PFSK-1 (cell line): ENCODE data around the gene LRPAP1.

ENCODE experiments used
- FOXP2 ChIP-seq: optimal IDR thresholded peaks from 2 replicates; pipeline ENCODE3; 2011; ENCODE audit warnings: borderline replicate concordance, control low read depth, inconsistent platforms; ENCODE audit not compliant: insufficient read depth; ENCODE audit errors: extremely low read length, extremely low read depth
- POLR2AphosphoS5 ChIP-seq: IDR thresholded peaks from 2 replicates; pipeline ENCODE4 v1.6.1; 2012; ENCODE audit warnings: low read depth, mild to moderate bottlenecking, control low read depth, low read length, moderate library complexity
- SIN3A ChIP-seq: IDR thresholded peaks from 2 replicates; pipeline ENCODE4 v1.6.1; 2012; ENCODE audit warnings: mild to moderate bottlenecking, low read length, moderate library complexity, borderline replicate concordance; ENCODE audit not compliant: insufficient read depth
- TAF1 ChIP-seq: IDR thresholded peaks from 2 replicates; pipeline ENCODE4 v1.6.1; 2012; ENCODE audit warnings: low read length, control low read depth, borderline replicate concordance; ENCODE audit not compliant: insufficient read depth
- TF ChIP-seq, protein P1 (sequence below), 2 experiments: IDR thresholded peaks; 2 replicates each; pipeline versions ENCODE4 v1.6.1 to v1.8.0; 2011 to 2012; ENCODE audit warnings: low read depth in 2 of 2, low read length in 2 of 2, control low read depth in 1 of 2, inconsistent platforms in 1 of 2, mild to moderate bottlenecking in 1 of 2, moderate library complexity in 1 of 2; ENCODE audit not compliant: insufficient read depth in 1 of 2

LRPAP1 gene

DNA sequence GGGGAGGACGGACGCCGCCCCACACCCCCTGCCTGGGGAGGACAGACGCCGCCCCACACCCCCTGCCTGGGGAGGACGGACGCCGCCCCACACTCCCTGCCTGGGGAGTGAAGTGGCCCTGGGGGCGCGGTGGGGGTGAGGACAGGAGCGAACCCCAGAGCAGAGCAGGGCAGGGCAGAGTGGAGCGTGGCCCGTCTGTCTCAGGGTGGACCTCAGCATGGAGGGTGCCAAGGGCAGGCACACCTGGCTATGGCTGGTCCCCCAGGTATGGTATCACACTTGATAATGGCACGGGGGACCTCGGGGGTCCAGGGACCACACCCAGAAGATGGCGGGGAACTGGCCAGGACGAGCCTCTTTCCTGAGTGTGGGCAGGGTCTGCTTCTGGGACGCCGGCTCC, 9.6 kb downstream of the LRPAP1 start:
- TF ChIP-seq POLR2AphosphoS5 (no peak), TAF1 (no peak), SIN3A (no peak), FOXP2 (no peak)
- TF ChIP-seq, protein P1, sequence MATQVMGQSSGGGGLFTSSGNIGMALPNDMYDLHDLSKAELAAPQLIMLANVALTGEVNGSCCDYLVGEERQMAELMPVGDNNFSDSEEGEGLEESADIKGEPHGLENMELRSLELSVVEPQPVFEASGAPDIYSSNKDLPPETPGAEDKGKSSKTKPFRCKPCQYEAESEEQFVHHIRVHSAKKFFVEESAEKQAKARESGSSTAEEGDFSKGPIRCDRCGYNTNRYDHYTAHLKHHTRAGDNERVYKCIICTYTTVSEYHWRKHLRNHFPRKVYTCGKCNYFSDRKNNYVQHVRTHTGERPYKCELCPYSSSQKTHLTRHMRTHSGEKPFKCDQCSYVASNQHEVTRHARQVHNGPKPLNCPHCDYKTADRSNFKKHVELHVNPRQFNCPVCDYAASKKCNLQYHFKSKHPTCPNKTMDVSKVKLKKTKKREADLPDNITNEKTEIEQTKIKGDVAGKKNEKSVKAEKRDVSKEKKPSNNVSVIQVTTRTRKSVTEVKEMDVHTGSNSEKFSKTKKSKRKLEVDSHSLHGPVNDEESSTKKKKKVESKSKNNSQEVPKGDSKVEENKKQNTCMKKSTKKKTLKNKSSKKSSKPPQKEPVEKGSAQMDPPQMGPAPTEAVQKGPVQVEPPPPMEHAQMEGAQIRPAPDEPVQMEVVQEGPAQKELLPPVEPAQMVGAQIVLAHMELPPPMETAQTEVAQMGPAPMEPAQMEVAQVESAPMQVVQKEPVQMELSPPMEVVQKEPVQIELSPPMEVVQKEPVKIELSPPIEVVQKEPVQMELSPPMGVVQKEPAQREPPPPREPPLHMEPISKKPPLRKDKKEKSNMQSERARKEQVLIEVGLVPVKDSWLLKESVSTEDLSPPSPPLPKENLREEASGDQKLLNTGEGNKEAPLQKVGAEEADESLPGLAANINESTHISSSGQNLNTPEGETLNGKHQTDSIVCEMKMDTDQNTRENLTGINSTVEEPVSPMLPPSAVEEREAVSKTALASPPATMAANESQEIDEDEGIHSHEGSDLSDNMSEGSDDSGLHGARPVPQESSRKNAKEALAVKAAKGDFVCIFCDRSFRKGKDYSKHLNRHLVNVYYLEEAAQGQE (IDR thresholded peaks at IDR 0.05; ENCODE audit: insufficient read depth in 1 of 2, low read depth in 2 of 2, low read length in 2 of 2) = no peak

DNA sequence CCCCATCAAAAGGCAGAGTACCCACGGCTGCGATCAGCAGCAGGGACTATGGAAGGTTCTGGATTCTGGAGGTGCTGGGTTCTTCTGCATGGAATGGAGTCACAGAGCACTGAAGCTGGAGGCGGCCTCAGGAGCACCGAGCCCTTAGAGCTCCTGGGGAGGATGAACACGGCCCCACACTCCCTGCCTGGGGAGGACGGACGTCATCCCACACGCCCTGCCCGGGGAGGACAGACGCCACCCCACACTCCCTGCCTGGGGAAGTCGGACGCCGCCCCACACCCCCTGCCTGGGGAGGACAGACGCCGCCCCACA, 9.9 kb downstream of the LRPAP1 start:
- no peak for TF ChIP-seq SIN3A
- TF ChIP-seq, protein P1 (IDR thresholded peaks at IDR 0.05; ENCODE audit: insufficient read depth in 1 of 2, low read depth in 2 of 2, low read length in 2 of 2) = no peak
- no peak for TF ChIP-seq FOXP2
- no peak for TF ChIP-seq TAF1
- no peak for TF ChIP-seq POLR2AphosphoS5

DNA sequence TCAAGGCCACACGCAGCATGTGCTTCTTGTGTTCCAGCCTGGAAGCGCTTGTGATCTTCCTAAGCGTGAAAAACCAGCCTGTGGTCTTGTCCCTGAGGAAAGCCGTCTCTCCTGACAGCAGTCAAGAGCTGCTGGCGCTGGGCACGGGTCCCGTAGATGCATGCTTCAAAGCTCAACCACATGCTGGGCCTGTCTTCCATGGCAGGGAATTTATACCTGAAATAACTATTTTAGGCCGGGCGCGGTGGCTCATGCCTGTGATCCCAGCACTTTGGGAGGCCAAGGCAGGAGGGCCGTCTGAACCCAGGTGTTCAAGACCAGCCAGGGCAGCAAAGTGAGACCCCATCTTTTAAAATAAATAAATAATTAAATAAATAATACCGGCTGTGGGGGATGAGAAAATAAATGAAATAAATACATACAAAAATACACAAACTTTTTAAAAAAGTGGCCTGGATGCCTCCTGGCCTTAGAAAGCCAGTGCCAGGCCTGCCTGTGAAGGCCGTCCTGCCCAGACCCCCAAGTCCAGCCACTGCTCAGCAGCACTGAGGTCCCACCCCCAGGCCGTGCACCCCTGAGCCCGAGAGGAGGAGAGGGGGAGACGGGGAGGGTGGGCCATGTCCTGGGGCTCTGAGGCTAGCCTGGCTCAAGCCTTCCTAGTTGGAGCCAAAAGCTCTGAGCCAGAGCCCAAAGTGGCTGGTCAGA, 10.4 kb downstream of the LRPAP1 start:
- TF ChIP-seq POLR2AphosphoS5 (no peak), TAF1 (no peak), FOXP2 (no peak), SIN3A (no peak)
- TF ChIP-seq, protein P1 (IDR thresholded peaks at IDR 0.05; ENCODE audit: insufficient read depth in 1 of 2, low read depth in 2 of 2, low read length in 2 of 2) = no peak

DNA sequence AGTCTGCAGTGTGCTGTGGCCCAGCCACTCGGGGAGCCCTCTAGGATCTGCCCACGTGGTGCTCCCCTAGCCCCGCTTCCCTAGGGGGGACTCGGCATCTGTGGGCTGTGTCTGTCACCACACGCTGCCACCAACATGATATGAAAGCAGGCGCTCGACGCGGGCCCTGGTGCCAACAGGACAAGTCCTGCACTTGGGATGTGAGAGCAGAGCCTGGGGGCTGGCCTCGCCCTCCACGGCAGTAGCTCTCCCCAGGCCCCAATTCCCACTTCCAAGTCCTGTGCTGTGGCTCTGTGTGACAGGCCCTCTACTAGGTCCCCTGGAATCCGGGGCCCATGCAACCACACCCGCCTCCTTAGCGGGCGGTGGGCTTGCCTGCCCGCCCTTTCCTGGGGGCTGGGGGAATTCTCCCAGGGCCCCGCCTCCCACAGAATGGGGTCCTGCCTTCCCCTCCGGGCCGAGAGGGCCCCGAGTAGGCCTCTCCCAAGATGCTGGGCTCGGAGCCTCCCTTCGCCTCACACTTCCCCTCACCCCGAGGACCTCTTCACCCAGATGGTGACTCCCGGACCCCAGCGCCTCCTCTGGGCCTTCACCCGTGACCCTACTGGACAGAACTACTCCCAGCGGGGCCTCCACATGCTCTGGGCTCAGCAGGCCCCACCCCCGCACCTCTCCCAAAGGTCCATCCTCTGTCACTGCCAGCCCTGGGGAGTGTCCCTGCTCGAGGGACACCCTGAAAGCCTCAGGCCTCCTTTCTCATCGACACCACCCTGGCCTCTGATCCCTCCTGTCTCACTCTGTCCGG, 11.2 kb downstream of the LRPAP1 start:
- TF ChIP-seq, protein P1 (IDR thresholded peaks at IDR 0.05; ENCODE audit: insufficient read depth in 1 of 2, low read depth in 2 of 2, low read length in 2 of 2) = no peak
- no peak for TF ChIP-seq POLR2AphosphoS5
- TF ChIP-seq FOXP2 = no peak
- TF ChIP-seq SIN3A = no peak
- TF ChIP-seq TAF1 = no peak
